DND-41 (cell line): ENCODE results near the gene CTXND1.

Experiments used
- CTCF ChIP-seq: IDR thresholded peaks from 2 replicates; pipeline ENCODE4 v1.5.1; 2012; ENCODE audit warnings: borderline replicate concordance, low read length, moderate library complexity, mild to moderate bottlenecking; ENCODE audit not compliant: poor library complexity, severe bottlenecking; ENCODE audit errors: extremely low read depth
- EZH2 ChIP-seq: IDR thresholded peaks from 3 replicates; pipeline ENCODE4 v1.6.1; 2012; ENCODE audit warnings: borderline replicate concordance, low read depth, mild to moderate bottlenecking, moderate library complexity, low read length, inconsistent platforms; ENCODE audit not compliant: severe bottlenecking

- no peak for TF ChIP-seq CTCF
- TF ChIP-seq EZH2: no peak
Observed at GRCh38 chr15:80202641-80203360, 49.2 kb downstream of the CTXND1 start.
